ENCODE measurements around the gene TMPRSS6.
A peak's percentile ranks its signal among the peaks of the same experiment; 100 is the strongest.

Gene TMPRSS6

DNA sequence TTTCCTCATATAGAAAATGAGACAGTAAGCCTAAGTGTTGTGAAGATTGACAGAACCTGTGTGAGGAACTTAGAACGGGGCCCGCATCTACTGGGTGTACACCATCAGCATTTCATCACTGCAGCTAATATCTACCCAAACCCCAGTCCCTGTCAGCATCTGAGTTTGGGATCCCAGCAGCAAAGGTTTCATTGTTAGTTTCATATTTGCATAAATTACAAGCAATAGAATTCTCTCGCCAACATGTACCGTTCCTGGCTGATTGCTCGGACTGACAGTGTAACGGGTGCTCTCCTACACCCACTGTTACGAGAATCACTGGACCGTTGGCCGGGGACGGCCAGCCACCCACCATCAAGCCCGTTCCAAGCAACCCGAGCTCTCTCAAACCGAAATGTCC, 10.4 kb upstream of the TMPRSS6 start:
- no peaks in the 10 kb centered on the region for H3K36me3 ChIP-seq (ENCODE audit: control insufficient read depth, insufficient read depth, low read length)
- peak overlapping the region; percentile 25 for H3K56ac ChIP-seq (ENCODE audit: low read length)
- no peak overlapping the region for H2BK15ac ChIP-seq (replicated peaks; ENCODE audit: low read depth)
- no peak overlapping the region for H2BK120ac ChIP-seq (ENCODE audit: low read depth, low read length)
- no peak overlapping the region for H3K23ac ChIP-seq (ENCODE audit: low read length)
- H4K5ac ChIP-seq (ENCODE audit: low read length), result no peak overlapping the region
- no peak overlapping the region for H3K18ac ChIP-seq (ENCODE audit: low read length)
- H3K4me1 ChIP-seq (ENCODE audit: control insufficient read depth, low read depth, low read length), result peaks cover 10% of the 10 kb centered on the region
- DNase-seq, result no peak
- H3K27ac ChIP-seq (ENCODE audit: low read depth, low read length), result no peak overlapping the region
- H4K8ac ChIP-seq (ENCODE audit: low read depth, low read length), result no peak overlapping the region
- no peak overlapping the region for H2BK5ac ChIP-seq (ENCODE audit: low read length)
- no CpG with 5 or more reads among the region's 13 CpGs for WGBS (ENCODE audit: extremely low coverage, insufficient coverage, low lambda C conversion rate)
- no peak overlapping the region for H3K4ac ChIP-seq (ENCODE audit: low read depth, low read length)
- H3K9ac ChIP-seq (ENCODE audit: low read length), result no peak overlapping the region
- no peak overlapping the region for H3K4me2 ChIP-seq (ENCODE audit: low read length)
- H2AK5ac ChIP-seq (ENCODE audit: low read length), result no peak overlapping the region
- H3K27me3 ChIP-seq (ENCODE audit: insufficient read depth, low read length, poor library complexity), result no peaks in the 10 kb centered on the region
- no peaks in the 10 kb centered on the region for H3K79me1 ChIP-seq (ENCODE audit: low read length)
- H3K4me3 ChIP-seq (ENCODE audit: low read length), result no peak overlapping the region
- H3K79me2 ChIP-seq (ENCODE audit: control insufficient read depth, insufficient read depth, low read length), result no peaks in the 10 kb centered on the region

DNA sequence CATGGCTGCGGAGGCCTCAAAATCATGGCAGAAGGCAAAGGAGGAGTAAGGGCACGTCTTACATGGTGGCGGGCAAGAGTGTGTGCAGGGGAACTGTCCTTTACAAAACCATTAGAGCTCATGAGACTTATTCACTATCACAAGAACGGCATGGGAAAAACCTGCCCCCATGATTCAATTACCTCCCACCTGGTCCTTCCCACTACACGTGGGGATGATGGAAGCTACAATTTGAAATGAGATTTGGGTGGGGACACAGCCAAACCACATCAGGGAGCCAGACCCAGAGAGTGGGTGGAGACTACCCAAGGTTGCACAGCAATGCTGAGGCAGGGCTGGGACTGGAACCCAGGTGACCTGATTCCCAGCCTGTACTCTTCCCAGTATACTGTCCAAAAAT, 8.6 kb upstream of the TMPRSS6 start:
- no peak overlapping the region for H3K18ac ChIP-seq (ENCODE audit: low read length)
- no peak overlapping the region for H2BK120ac ChIP-seq (ENCODE audit: low read depth, low read length)
- H3K4me2 ChIP-seq (ENCODE audit: low read length), result no peak overlapping the region
- no peaks in the 10 kb centered on the region for H3K27me3 ChIP-seq (ENCODE audit: insufficient read depth, low read length, poor library complexity)
- H3K4me1 ChIP-seq (ENCODE audit: control insufficient read depth, low read depth, low read length), result peaks cover 10% of the 10 kb centered on the region
- no peak overlapping the region for H3K27ac ChIP-seq (ENCODE audit: low read depth, low read length)
- H3K4me3 ChIP-seq (ENCODE audit: low read length), result no peak overlapping the region
- no peak overlapping the region for H2BK15ac ChIP-seq (replicated peaks; ENCODE audit: low read depth)
- H3K4ac ChIP-seq (ENCODE audit: low read depth, low read length), result no peak overlapping the region
- no peak overlapping the region for H3K9ac ChIP-seq (ENCODE audit: low read length)
- no peaks in the 10 kb centered on the region for H3K79me2 ChIP-seq (ENCODE audit: control insufficient read depth, insufficient read depth, low read length)
- H2AK5ac ChIP-seq (ENCODE audit: low read length), result no peak overlapping the region
- H3K36me3 ChIP-seq (ENCODE audit: control insufficient read depth, insufficient read depth, low read length), result no peaks in the 10 kb centered on the region
- H4K8ac ChIP-seq (ENCODE audit: low read depth, low read length), result no peak overlapping the region
- H3K56ac ChIP-seq (ENCODE audit: low read length), result no peak overlapping the region
- H3K79me1 ChIP-seq (ENCODE audit: low read length), result no peaks in the 10 kb centered on the region
- no peak overlapping the region for H3K23ac ChIP-seq (ENCODE audit: low read length)
- H4K5ac ChIP-seq (ENCODE audit: low read length), result no peak overlapping the region
- no CpG with 5 or more reads among the region's 5 CpGs for WGBS (ENCODE audit: extremely low coverage, insufficient coverage, low lambda C conversion rate)
- no peak for DNase-seq
- H2BK5ac ChIP-seq (ENCODE audit: low read length), result no peak overlapping the region

DNA sequence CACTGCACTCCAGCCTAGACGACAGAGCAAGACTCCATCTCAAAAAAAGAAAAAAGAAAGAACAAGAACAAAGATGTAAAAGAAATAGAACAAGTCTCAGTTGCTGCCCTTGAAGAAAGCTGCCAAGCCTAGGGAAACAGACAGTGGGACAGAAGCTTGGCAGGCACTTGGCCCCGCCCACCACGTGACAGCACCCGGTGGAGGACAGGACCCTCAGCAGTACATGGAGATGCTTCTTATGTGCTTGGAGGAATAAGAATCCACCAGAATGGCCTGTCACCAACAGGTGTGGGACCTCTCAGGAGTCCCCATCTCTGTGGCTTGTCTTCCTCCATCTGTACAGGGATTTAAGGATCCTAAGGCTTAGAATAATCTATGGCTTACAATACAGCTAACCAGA, 7.6 kb upstream of the TMPRSS6 start:
- Histone ChIP-seq H3K79me2 (ENCODE audit: control insufficient read depth, insufficient read depth, low read length) (no peaks in the 10 kb centered on the region), H3K36me3 (ENCODE audit: control insufficient read depth, insufficient read depth, low read length) (no peaks in the 10 kb centered on the region), H2BK5ac (ENCODE audit: low read length) (no peak overlapping the region), H3K79me1 (ENCODE audit: low read length) (no peaks in the 10 kb centered on the region), H2BK120ac (ENCODE audit: low read depth, low read length) (no peak overlapping the region), H3K4ac (ENCODE audit: low read depth, low read length) (no peak overlapping the region), H3K56ac (ENCODE audit: low read length) (no peak overlapping the region), H3K9ac (ENCODE audit: low read length) (no peak overlapping the region), H3K27ac (ENCODE audit: low read depth, low read length) (no peak overlapping the region), H3K4me1 (ENCODE audit: control insufficient read depth, low read depth, low read length) (peaks cover 3% of the 10 kb centered on the region), H2BK15ac (replicated peaks; ENCODE audit: low read depth) (no peak overlapping the region), H4K5ac (ENCODE audit: low read length) (no peak overlapping the region), H3K27me3 (ENCODE audit: insufficient read depth, low read length, poor library complexity) (no peaks in the 10 kb centered on the region), H3K23ac (ENCODE audit: low read length) (no peak overlapping the region), H3K18ac (ENCODE audit: low read length) (no peak overlapping the region), H3K4me3 (ENCODE audit: low read length) (no peak overlapping the region), H4K8ac (ENCODE audit: low read depth, low read length) (no peak overlapping the region), H3K4me2 (ENCODE audit: low read length) (no peak overlapping the region), H2AK5ac (ENCODE audit: low read length) (no peak overlapping the region)
- no CpG with 5 or more reads among the region's 4 CpGs for WGBS (ENCODE audit: extremely low coverage, insufficient coverage, low lambda C conversion rate)
- no peak for DNase-seq

DNA sequence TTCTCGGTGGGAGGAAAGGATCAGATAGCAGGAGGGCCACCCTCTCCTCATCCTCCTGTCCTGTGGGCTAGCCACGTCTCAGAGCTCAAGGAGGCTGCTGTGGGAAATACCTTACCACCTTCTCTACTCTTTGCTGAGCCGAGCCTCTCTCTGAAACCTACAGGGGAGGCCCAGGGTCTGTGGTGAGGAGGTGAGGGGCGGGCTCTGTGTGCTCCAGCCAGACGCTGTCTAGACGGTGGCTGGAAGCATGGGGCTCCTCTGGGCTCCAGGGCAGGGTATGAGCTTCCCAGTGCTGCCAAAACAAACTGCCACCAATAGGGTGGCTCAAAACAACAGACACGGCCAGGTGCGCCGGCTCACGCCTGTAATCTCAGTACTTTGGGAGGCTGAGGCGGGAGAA, 5.5 kb upstream of the TMPRSS6 start:
- H2BK5ac ChIP-seq (ENCODE audit: low read length), result no peak overlapping the region
- WGBS (ENCODE audit: extremely low coverage, insufficient coverage, low lambda C conversion rate), result no CpG with 5 or more reads among the region's 11 CpGs
- H3K79me2 ChIP-seq (ENCODE audit: control insufficient read depth, insufficient read depth, low read length), result no peaks in the 10 kb centered on the region
- no peaks in the 10 kb centered on the region for H3K27me3 ChIP-seq (ENCODE audit: insufficient read depth, low read length, poor library complexity)
- no peak overlapping the region for H2BK15ac ChIP-seq (replicated peaks; ENCODE audit: low read depth)
- H2BK120ac ChIP-seq (ENCODE audit: low read depth, low read length), result no peak overlapping the region
- H3K4me1 ChIP-seq (ENCODE audit: control insufficient read depth, low read depth, low read length), result no peaks in the 10 kb centered on the region
- H3K18ac ChIP-seq (ENCODE audit: low read length), result no peak overlapping the region
- H3K27ac ChIP-seq (ENCODE audit: low read depth, low read length), result no peak overlapping the region
- no peak overlapping the region for H3K23ac ChIP-seq (ENCODE audit: low read length)
- no peak overlapping the region for H4K5ac ChIP-seq (ENCODE audit: low read length)
- no peak overlapping the region for H4K8ac ChIP-seq (ENCODE audit: low read depth, low read length)
- H3K79me1 ChIP-seq (ENCODE audit: low read length), result no peaks in the 10 kb centered on the region
- peak; percentile 30 for DNase-seq
- no peak overlapping the region for H3K56ac ChIP-seq (ENCODE audit: low read length)
- no peak overlapping the region for H3K4me3 ChIP-seq (ENCODE audit: low read length)
- no peak overlapping the region for H3K4ac ChIP-seq (ENCODE audit: low read depth, low read length)
- no peak overlapping the region for H2AK5ac ChIP-seq (ENCODE audit: low read length)
- H3K36me3 ChIP-seq (ENCODE audit: control insufficient read depth, insufficient read depth, low read length), result no peaks in the 10 kb centered on the region
- H3K9ac ChIP-seq (ENCODE audit: low read length), result no peak overlapping the region
- no peak overlapping the region for H3K4me2 ChIP-seq (ENCODE audit: low read length)

DNA sequence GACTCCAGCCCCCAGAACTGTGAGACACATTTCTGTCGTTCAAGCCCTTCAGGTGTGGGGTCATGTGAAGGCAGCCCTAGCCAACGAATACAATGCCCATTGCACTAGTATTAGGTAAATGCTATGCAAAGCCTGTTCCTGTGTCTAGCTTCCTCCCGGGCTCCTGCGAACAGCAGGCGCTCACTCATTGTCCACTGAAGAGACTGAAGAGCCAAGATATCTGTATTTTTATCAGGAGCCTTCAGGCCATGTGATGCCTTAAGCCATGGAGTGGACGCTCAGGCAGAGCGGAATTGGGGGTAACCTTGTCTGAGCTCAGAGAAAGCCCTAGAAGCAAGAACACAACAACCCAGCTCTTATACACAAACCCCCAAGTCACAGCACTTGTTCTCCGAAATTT, 4.2 kb upstream of the TMPRSS6 start:
- WGBS (ENCODE audit: extremely low coverage, insufficient coverage, low lambda C conversion rate), result no CpG with 5 or more reads among the region's 8 CpGs
- Histone ChIP-seq H3K79me2 (ENCODE audit: control insufficient read depth, insufficient read depth, low read length) (no peaks in the 10 kb centered on the region), H3K79me1 (ENCODE audit: low read length) (no peaks in the 10 kb centered on the region), H3K23ac (ENCODE audit: low read length) (no peak overlapping the region), H3K36me3 (ENCODE audit: control insufficient read depth, insufficient read depth, low read length) (no peaks in the 10 kb centered on the region), H3K4ac (ENCODE audit: low read depth, low read length) (no peak overlapping the region), H2AK5ac (ENCODE audit: low read length) (no peak overlapping the region), H3K27ac (ENCODE audit: low read depth, low read length) (no peak overlapping the region), H3K18ac (ENCODE audit: low read length) (no peak overlapping the region), H3K9ac (ENCODE audit: low read length) (no peak overlapping the region), H3K4me3 (ENCODE audit: low read length) (no peak overlapping the region), H3K4me1 (ENCODE audit: control insufficient read depth, low read depth, low read length) (no peaks in the 10 kb centered on the region), H2BK15ac (replicated peaks; ENCODE audit: low read depth) (no peak overlapping the region), H2BK5ac (ENCODE audit: low read length) (no peak overlapping the region), H3K27me3 (ENCODE audit: insufficient read depth, low read length, poor library complexity) (no peaks in the 10 kb centered on the region), H2BK120ac (ENCODE audit: low read depth, low read length) (no peak overlapping the region), H3K4me2 (ENCODE audit: low read length) (no peak overlapping the region), H3K56ac (ENCODE audit: low read length) (no peak overlapping the region), H4K5ac (ENCODE audit: low read length) (no peak overlapping the region), H4K8ac (ENCODE audit: low read depth, low read length) (no peak overlapping the region)
- DNase-seq, result peak; percentile 49

DNA sequence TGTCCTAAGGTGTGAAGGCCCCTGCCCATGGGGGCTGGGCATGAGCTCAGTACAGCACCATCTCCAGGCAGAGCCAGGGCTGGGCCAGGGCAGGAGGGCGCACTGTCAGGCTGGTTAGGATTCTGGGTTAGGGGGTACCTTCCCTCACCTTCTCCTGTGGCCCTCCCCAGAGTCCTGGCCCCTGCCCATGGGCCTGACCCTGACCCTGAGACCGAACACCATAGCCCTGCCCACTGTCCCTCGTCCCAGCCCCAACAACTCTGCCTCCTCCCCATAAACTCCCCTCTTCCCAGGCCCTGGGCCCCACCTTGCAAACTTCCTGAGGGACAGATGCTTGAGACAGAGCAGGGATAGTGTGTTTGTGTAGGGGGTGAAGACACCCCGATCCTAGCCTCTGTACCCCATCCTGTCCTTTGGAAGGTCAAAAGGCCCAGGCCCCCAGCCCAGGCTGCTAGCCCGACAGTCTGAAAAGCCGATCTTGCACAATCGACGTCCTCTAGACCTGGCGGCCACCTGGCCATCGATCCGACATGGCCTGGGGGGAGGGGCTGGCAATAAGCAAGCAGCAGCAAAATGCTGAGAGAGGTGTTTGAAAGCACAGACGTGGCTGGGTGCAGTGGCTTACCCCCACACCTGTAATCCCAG, 2.7 kb upstream of the TMPRSS6 start:
- no peak overlapping the region for H4K8ac ChIP-seq (ENCODE audit: low read depth, low read length)
- no peak overlapping the region for H3K9ac ChIP-seq (ENCODE audit: low read length)
- H3K56ac ChIP-seq (ENCODE audit: low read length), result peak overlapping the region; percentile 15
- no peak overlapping the region for H2AK5ac ChIP-seq (ENCODE audit: low read length)
- no peaks in the 10 kb centered on the region for H3K79me1 ChIP-seq (ENCODE audit: low read length)
- H3K4me2 ChIP-seq (ENCODE audit: low read length), result no peak overlapping the region
- no peak overlapping the region for H3K27ac ChIP-seq (ENCODE audit: low read depth, low read length)
- H2BK5ac ChIP-seq (ENCODE audit: low read length), result no peak overlapping the region
- DNase-seq, result no peak
- H3K23ac ChIP-seq (ENCODE audit: low read length), result no peak overlapping the region
- H3K79me2 ChIP-seq (ENCODE audit: control insufficient read depth, insufficient read depth, low read length), result no peaks in the 10 kb centered on the region
- no peak overlapping the region for H3K4me3 ChIP-seq (ENCODE audit: low read length)
- H3K4ac ChIP-seq (ENCODE audit: low read depth, low read length), result no peak overlapping the region
- no peak overlapping the region for H4K5ac ChIP-seq (ENCODE audit: low read length)
- no peaks in the 10 kb centered on the region for H3K27me3 ChIP-seq (ENCODE audit: insufficient read depth, low read length, poor library complexity)
- no peaks in the 10 kb centered on the region for H3K36me3 ChIP-seq (ENCODE audit: control insufficient read depth, insufficient read depth, low read length)
- no peak overlapping the region for H3K18ac ChIP-seq (ENCODE audit: low read length)
- H2BK120ac ChIP-seq (ENCODE audit: low read depth, low read length), result no peak overlapping the region
- no peaks in the 10 kb centered on the region for H3K4me1 ChIP-seq (ENCODE audit: control insufficient read depth, low read depth, low read length)
- H2BK15ac ChIP-seq (replicated peaks; ENCODE audit: low read depth), result no peak overlapping the region
- WGBS (ENCODE audit: extremely low coverage, insufficient coverage, low lambda C conversion rate), result no CpG with 5 or more reads among the region's 12 CpGs
